GM23338 (cell line): ENCODE data around the gene RP2.

Experiments
- NANOG ChIP-seq: IDR thresholded peaks from 2 replicates; pipeline ENCODE4 v1.6.1; 2016; ENCODE audit warnings: antibody characterized with exemption, borderline replicate concordance
- TF ChIP-seq, protein P1 (sequence below), 2 experiments: fragments of 200-600 bp in 1 of 2; sonication (generic) in 1 of 2; conservative IDR thresholded peaks; 2 replicates each; pipeline versions ENCODE4 v1.5.1 to v1.6.1; 2016 to 2017; ENCODE audit warnings: antibody characterized with exemption in 2 of 2, low read depth in 2 of 2, mild to moderate bottlenecking in 2 of 2, moderate library complexity in 1 of 2

DNA sequence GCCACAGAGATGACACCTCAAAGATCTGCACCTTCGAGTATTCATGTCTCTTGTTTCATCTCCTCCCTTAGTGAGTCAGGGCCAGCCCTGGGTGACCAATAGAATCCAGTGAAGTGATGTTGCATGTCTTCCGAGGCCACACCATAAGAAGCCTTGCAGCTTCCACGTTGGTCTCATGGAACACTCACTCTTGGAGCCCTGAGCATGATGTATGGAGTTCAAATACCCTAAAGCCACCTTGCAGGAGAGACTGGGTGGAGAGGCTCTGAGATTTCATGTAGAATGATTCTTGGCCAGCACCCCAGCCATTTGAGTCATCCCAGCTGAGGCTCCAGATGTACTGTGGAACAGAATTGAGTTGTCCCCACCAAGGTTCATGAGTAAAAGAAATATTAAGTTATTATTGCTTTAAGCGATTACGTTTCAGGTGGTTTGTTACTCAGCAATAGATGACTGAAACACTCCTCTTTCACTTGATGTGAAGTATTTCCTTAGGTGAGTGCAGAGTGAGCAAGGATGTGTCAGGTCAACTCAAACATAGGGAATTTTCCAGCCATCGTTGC is 5.0 kb upstream of the RP2 start:
- no peak for TF ChIP-seq NANOG
- TF ChIP-seq, protein P1, sequence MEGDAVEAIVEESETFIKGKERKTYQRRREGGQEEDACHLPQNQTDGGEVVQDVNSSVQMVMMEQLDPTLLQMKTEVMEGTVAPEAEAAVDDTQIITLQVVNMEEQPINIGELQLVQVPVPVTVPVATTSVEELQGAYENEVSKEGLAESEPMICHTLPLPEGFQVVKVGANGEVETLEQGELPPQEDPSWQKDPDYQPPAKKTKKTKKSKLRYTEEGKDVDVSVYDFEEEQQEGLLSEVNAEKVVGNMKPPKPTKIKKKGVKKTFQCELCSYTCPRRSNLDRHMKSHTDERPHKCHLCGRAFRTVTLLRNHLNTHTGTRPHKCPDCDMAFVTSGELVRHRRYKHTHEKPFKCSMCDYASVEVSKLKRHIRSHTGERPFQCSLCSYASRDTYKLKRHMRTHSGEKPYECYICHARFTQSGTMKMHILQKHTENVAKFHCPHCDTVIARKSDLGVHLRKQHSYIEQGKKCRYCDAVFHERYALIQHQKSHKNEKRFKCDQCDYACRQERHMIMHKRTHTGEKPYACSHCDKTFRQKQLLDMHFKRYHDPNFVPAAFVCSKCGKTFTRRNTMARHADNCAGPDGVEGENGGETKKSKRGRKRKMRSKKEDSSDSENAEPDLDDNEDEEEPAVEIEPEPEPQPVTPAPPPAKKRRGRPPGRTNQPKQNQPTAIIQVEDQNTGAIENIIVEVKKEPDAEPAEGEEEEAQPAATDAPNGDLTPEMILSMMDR (conservative IDR thresholded peaks at IDR 0.05; ENCODE audit: low read depth in 2 of 2) = no peak
